Measurements from ENCODE around the gene DLST.
A peak's percentile ranks its signal among the peaks of the same experiment; 100 is the strongest.

Gene DLST

GRCh38 chr14:74942181-74942580, 60.5 kb downstream of the DLST start:
- H3K4me3 ChIP-seq (replicated peaks; ENCODE audit: low read depth, low read length) = no peak overlapping the region
- no peak for TF ChIP-seq CTCF (IDR thresholded peaks at IDR 0.05; ENCODE audit: low read depth, low read length, missing control alignments)
- DNase-seq (ENCODE audit: extremely low read depth, low read depth) = no peak

- H3K4me3 ChIP-seq (replicated peaks; ENCODE audit: low read depth, low read length) = no peak overlapping the region
- DNase-seq (ENCODE audit: extremely low read depth, low read depth) = no peak
- no peak for TF ChIP-seq CTCF (IDR thresholded peaks at IDR 0.05; ENCODE audit: low read depth, low read length, missing control alignments)
These were observed 60.9 kb downstream of the DLST start for GRCh38 chr14:74942608-74943007.

- peak; percentile 70 for TF ChIP-seq CTCF (IDR thresholded peaks at IDR 0.05; ENCODE audit: low read depth, low read length, missing control alignments)
- no peak for DNase-seq (ENCODE audit: extremely low read depth, low read depth)
- H3K4me3 ChIP-seq (replicated peaks; ENCODE audit: low read depth, low read length) = no peak overlapping the region
These were observed 63.6 kb downstream of the DLST start for GRCh38 chr14:74945261-74945851.

DNA sequence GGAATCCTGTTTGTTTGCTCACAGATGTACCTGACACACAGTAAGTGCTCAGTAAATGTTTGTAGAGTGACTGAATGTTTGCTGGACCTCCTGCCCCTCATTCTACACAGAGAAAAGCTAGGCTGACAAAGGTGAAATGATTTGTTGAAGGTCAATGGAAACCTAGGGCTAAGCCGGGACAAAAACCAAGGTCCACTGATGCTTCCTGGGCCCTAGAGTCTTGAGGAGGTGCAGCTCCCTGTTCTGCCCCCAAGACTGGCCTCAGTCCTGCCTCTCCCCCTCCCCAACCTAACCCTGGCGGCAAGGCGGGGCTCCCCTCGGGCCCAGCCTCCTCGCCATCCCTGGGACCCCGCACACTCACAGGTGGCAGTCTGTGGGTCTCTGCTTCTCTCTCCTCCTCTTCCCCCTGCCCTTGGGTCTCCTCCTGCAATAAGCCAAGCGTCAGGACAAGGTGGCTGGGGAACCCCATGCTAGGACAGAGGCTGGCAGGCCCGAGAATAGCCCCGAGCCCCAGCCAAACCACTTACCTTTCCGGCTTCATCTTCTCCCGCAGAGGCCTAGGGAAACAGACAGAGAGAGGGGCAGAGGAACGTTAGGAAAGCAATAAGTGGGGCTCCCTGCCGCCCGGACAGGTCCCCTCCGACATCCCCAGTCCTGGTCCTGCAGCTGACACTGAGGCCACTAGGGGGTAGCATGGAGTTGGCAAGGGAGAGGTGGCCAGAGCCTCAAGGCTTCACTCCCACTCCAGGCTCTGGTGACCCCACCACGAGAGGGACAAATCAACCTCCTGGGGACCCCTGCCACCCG, 64.3 kb downstream of the DLST start:
- no peak for DNase-seq (ENCODE audit: extremely low read depth, low read depth)
- H3K4me3 ChIP-seq (replicated peaks; ENCODE audit: low read depth, low read length) = no peak overlapping the region
- TF ChIP-seq CTCF (IDR thresholded peaks at IDR 0.05; ENCODE audit: low read depth, low read length, missing control alignments) = peak; percentile 95

- H3K4me3 ChIP-seq (replicated peaks; ENCODE audit: low read depth, low read length) = no peak overlapping the region
- TF ChIP-seq CTCF (IDR thresholded peaks at IDR 0.05; ENCODE audit: low read depth, low read length, missing control alignments) = no peak
- no peak for DNase-seq (ENCODE audit: extremely low read depth, low read depth)
These were observed 65.1 kb downstream of the DLST start for GRCh38 chr14:74946659-74947281.

GRCh38 chr14:74947353-74948227, 65.9 kb downstream of the DLST start:
- DNase-seq (ENCODE audit: extremely low read depth, low read depth) = no peak
- H3K4me3 ChIP-seq (replicated peaks; ENCODE audit: low read depth, low read length) = no peak overlapping the region
- no peak for TF ChIP-seq CTCF (IDR thresholded peaks at IDR 0.05; ENCODE audit: low read depth, low read length, missing control alignments)

Data from HFF-Myc (cell line).